NT2/D1 (cell line): Measurements from ENCODE around the gene ADAM29.
"Not testable (repeated sequence)": the region's sequence is repeated elsewhere in the genome, so short reads cannot be mapped to it uniquely, and the experiment has no call there.

Experiments used
- DNase-seq: peaks from one replicate; pipeline ENCODE4 v3.0.0-alpha.2; 2011; ENCODE audit warnings: low read depth, low spot score
- H3K27me3 ChIP-seq: 2 replicates; pipeline ENCODE4 v1.6.0; 2011; ENCODE audit warnings: mild to moderate bottlenecking; ENCODE audit not compliant: insufficient read length, insufficient read depth
- H3K36me3 ChIP-seq: 2 replicates; pipeline ENCODE4 v1.6.1; 2011; ENCODE audit warnings: mild to moderate bottlenecking, low read length, mixed read lengths; ENCODE audit not compliant: insufficient read depth, insufficient read length
- H3K4me1 ChIP-seq: 2 replicates; pipeline ENCODE4 v1.5.1; 2011; ENCODE audit not compliant: insufficient read depth, insufficient read length
- H3K4me3 ChIP-seq: 2 replicates; pipeline ENCODE4 v1.5.1; 2011; ENCODE audit warnings: low read depth; ENCODE audit not compliant: insufficient read length
- H3K9ac ChIP-seq: 2 replicates; pipeline ENCODE4 v1.6.0; 2011; ENCODE audit warnings: low read depth; ENCODE audit not compliant: insufficient read length
- H3K9me3 ChIP-seq: 2 replicates; pipeline ENCODE4 v1.5.1; 2011; ENCODE audit warnings: mild to moderate bottlenecking, low read length; ENCODE audit not compliant: insufficient read depth
- SUZ12 ChIP-seq: IDR thresholded peaks from 2 replicates; pipeline ENCODE4 v1.6.1; 2011; ENCODE audit not compliant: insufficient read length, insufficient read depth; ENCODE audit errors: extremely low read depth
- YY1 ChIP-seq: IDR thresholded peaks from 2 replicates; pipeline ENCODE4 v1.6.1; 2011; ENCODE audit not compliant: insufficient read length, insufficient read depth
- ZNF274 ChIP-seq: IDR thresholded peaks from 2 replicates; pipeline ENCODE4 v1.6.1; 2011; ENCODE audit warnings: mild to moderate bottlenecking, low read depth, low read length

The ADAM29 gene

GRCh38 chr4:174948826-174949225, 30.7 kb downstream of the ADAM29 start:
- H3K9me3 ChIP-seq, result no peaks in the 10 kb centered on the region
- H3K36me3 ChIP-seq, result no peaks in the 10 kb centered on the region
- no peak for DNase-seq

DNA sequence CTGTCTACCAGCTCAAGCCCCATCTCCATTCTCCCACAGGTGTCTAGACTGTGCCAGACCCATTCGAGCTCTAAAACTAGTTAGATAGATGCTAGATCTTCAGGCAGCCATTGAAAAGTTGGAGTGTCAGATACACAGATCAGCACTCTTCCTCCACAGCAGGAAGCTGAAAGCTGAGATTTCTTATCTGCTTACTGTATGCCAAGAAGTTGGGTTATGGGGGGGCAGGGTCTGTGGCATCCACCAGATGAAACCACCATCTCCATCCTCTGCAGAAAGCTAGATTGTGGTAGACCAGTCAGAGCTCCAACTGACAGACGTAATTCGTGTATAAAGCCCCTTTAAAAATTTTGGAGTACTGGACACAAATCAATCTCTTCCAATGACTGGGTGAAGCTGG, 54.8 kb downstream of the ADAM29 start:
- Histone ChIP-seq H3K4me1 (no peaks in the 10 kb centered on the region), H3K9ac (no peak overlapping the region), H3K4me3 (no peak overlapping the region), H3K36me3 (no peaks in the 10 kb centered on the region), H3K27me3 (no peaks in the 10 kb centered on the region), H3K9me3 (no peaks in the 10 kb centered on the region)
- no peak for TF ChIP-seq ZNF274
- no peak for TF ChIP-seq SUZ12
- no peak for TF ChIP-seq YY1
- DNase-seq, result no peak

More at GRCh38 chr4:174948826-174949225, 30.7 kb downstream of the ADAM29 start:
- H3K4me3 ChIP-seq, result no peak overlapping the region
- no peaks in the 10 kb centered on the region for H3K27me3 ChIP-seq
- no peak for TF ChIP-seq ZNF274
- no peak for TF ChIP-seq YY1
- no peak for TF ChIP-seq SUZ12
- H3K9ac ChIP-seq, result no peak overlapping the region
- no peaks in the 10 kb centered on the region for H3K4me1 ChIP-seq

- TF ChIP-seq YY1 (no peak), SUZ12 (no peak), ZNF274 (no peak)
- no peaks in the 10 kb centered on the region for H3K4me1 ChIP-seq
- DNase-seq, result no peak
- H3K36me3 ChIP-seq, result no peaks in the 10 kb centered on the region
- no peak overlapping the region for H3K4me3 ChIP-seq
- H3K9ac ChIP-seq, result no peak overlapping the region
- H3K9me3 ChIP-seq, result no peaks in the 10 kb centered on the region
- no peaks in the 10 kb centered on the region for H3K27me3 ChIP-seq
Measured at GRCh38 chr4:174973336-174973735, 55.2 kb downstream of the ADAM29 start.

DNA sequence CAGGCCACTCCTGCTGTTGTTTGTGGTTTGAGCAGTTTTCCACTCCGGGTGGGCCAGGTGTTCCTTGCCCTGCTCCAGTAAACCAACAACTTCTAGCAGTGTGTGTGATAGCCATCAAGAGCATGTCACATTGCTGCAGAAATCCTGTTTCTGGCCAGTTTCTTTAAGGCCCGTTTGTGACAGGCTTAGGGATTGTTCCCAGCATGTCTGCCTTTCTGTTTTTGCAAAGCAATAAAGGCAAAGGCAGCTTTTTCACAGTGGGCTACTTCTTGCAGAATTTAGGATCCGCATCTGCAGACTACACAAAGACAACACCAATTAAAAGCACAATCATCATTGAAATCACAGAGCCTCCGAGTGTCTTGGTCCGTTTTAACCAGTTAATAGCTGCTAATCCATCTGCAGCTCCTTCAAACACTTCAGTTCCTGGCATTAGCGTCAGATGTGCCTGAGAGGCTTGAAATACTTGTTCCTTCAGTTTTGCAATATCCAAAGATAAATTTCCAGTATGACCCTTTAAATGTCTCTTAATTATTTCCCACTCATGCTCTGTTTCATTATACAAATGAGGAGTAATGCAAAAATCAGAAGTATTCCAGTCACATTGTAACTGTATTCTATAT, 65.1 kb downstream of the ADAM29 start:
- H3K36me3 ChIP-seq, result no peaks in the 10 kb centered on the region
- H3K4me1 ChIP-seq, result no peaks in the 10 kb centered on the region
- H3K27me3 ChIP-seq, result no peaks in the 10 kb centered on the region
- TF ChIP-seq SUZ12 (no peak), YY1 (no peak), ZNF274 (no peak)
- no peak overlapping the region for H3K9ac ChIP-seq
- no peak for DNase-seq
- H3K9me3 ChIP-seq, result peaks cover 16% of the 10 kb centered on the region; the same call in 1 of the 2 replicates
- no peak overlapping the region for H3K4me3 ChIP-seq

DNA sequence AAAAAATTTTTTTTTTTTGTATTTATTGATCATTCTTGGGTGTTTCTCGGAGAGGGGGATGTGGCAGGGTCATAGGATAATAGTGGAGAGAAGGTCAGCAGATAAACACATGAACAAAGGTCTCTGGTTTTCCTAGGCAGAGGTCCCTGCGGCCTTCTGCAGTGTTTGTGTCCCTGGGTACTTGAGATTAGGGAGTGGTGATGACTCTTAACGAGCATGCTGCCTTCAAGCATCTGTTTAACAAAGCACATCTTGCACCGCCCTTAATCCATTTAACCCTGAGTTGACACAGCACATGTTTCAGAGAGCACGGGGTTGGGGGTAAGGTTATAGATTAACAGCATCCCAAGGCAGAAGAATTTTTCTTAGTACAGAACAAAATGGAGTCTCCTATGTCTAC, 65.7 kb downstream of the ADAM29 start:
- H3K27me3 ChIP-seq, H3K36me3 ChIP-seq, H3K4me3 ChIP-seq, H3K4me1 ChIP-seq, DNase-seq, H3K9ac ChIP-seq: not testable (repeated sequence)
- H3K9me3 ChIP-seq, result peaks cover 16% of the 10 kb centered on the region; the same call in 1 of the 2 replicates

DNA sequence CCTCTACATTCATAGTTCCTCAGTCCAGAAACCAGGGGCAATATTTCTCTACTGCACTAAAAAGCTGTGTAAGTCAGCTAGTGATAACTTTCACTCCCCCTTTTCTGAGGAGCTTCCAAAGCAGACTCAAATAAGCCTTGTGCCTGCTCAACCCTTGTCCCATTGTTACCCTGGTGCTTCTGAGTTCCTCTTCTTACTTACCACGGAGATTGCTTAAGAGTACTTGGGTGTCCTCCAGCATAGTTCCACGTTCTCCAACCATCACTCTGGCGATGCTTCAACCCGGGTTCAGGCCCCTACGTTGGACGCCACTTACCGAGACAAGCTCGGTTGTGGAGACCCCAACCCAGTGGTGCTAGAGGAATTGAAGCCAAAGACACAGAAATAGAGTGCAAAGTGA, 71.6 kb downstream of the ADAM29 start:
- Histone ChIP-seq H3K9me3 (peaks cover 11% of the 10 kb centered on the region; the same call in 1 of the 2 replicates), H3K4me3 (no peak overlapping the region), H3K4me1 (no peaks in the 10 kb centered on the region), H3K9ac (no peak overlapping the region), H3K36me3 (no peaks in the 10 kb centered on the region), H3K27me3 (no peaks in the 10 kb centered on the region)
- DNase-seq, result no peak
- TF ChIP-seq YY1 (no peak), ZNF274 (no peak), SUZ12 (no peak)

DNA sequence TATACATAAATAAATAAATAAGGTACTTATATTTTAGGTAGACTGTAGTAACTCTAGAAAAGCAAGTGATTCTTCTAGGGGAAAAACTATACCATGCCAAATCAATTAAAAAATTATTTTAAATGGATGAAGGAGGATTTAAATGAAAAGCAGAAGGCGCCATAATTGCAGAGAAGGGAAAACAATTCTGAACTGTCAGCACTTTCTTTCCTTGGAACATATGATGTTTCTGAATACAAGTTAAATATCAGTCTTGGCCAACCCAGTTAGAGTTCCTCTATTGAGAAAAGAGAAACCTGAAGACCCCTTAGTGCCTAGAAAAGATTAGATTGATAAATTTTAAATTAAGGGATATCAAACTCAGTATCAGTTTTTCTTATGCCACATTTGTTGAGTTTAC, 75.8 kb downstream of the ADAM29 start:
- Histone ChIP-seq H3K9ac (no peak overlapping the region), H3K27me3 (no peaks in the 10 kb centered on the region), H3K4me1 (no peaks in the 10 kb centered on the region), H3K36me3 (no peaks in the 10 kb centered on the region), H3K4me3 (no peak overlapping the region), H3K9me3 (no peaks in the 10 kb centered on the region)
- TF ChIP-seq YY1 (no peak), SUZ12 (no peak), ZNF274 (no peak)
- DNase-seq, result no peak
